Parathyroid adenoma (tissue), 2 donors: Measurements from ENCODE around the gene DNAJB8.

Experiments used
- H2AFZ ChIP-seq: fragments of 300-600 bp; sonication (generic); one replicate; pipeline ENCODE4 v1.7.0; 2017; ENCODE audit warnings: antibody characterized with exemption, mild to moderate bottlenecking
- H3K27ac ChIP-seq: fragments of 300-600 bp; sonication (generic); one replicate; pipeline ENCODE4 v1.7.0; 2017
- H3K27me3 ChIP-seq: fragments of 300-600 bp; sonication (generic); one replicate; pipeline ENCODE4 v1.7.0; 2017; ENCODE audit warnings: low read length; ENCODE audit not compliant: control insufficient read depth, insufficient read depth
- H3K36me3 ChIP-seq: fragments of 300-600 bp; sonication (generic); one replicate; pipeline ENCODE4 v1.7.0; 2017; ENCODE audit warnings: low read length; ENCODE audit not compliant: control insufficient read depth, insufficient read depth
- H3K4me1 ChIP-seq: fragments of 300-600 bp; sonication (generic); one replicate; pipeline ENCODE4 v1.7.0; 2017; ENCODE audit warnings: control low read depth
- H3K4me2 ChIP-seq: fragments of 300-600 bp; sonication (generic); one replicate; pipeline ENCODE4 v1.7.0; 2017; ENCODE audit warnings: low read length
- H3K4me3 ChIP-seq: fragments of 300-600 bp; sonication (generic); one replicate; pipeline ENCODE4 v1.7.0; 2017; ENCODE audit warnings: low read depth, low read length
- H3K79me2 ChIP-seq: fragments of 300-600 bp; sonication (generic); one replicate; pipeline ENCODE4 v1.7.0; 2017; ENCODE audit warnings: control low read depth
- H3K9ac ChIP-seq: fragments of 300-600 bp; sonication (generic); one replicate; pipeline ENCODE4 v1.7.0; 2017; ENCODE audit warnings: mild to moderate bottlenecking
- H3K9me3 ChIP-seq: fragments of 300-600 bp; sonication (generic); one replicate; pipeline ENCODE4 v1.7.0; 2017; ENCODE audit warnings: low read length; ENCODE audit not compliant: control insufficient read depth
- TF ChIP-seq, protein P1 (sequence below): fragments of 300-600 bp; sonication (generic); IDR thresholded peaks from one replicate; pipeline ENCODE4 v1.7.0; 2017; ENCODE audit warnings: antibody characterized with exemption, mild to moderate bottlenecking
- donor health status: primary hyperparathyroidism.

DNAJB8 gene

DNA sequence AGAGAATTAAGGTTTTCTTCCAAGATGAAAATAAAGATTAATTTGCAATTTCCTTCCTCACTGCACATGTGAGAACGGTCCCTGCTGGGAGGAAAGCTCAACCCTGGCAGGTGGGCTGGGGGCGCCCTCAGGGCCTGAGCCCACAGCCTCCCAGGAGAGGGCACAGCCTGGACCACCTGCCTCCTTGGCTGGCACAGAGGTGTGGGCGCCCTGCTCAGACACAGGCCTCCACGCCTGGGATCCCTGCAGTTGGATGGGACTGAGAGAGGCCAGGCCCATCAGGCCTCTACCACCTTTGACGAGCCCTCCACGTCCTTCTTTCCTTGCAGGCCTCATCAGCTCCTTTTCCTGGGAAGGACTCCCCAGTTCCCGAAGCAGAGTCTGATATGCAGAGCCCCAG is 46.4 kb downstream of the DNAJB8 start:
- no peaks in the 10 kb centered on the region for H3K4me1 ChIP-seq
- no peak overlapping the region for H3K4me3 ChIP-seq
- no peaks in the 10 kb centered on the region for H3K27me3 ChIP-seq
- H3K27ac ChIP-seq, result no peak overlapping the region
- no peaks in the 10 kb centered on the region for H3K9me3 ChIP-seq
- TF ChIP-seq, protein P1, sequence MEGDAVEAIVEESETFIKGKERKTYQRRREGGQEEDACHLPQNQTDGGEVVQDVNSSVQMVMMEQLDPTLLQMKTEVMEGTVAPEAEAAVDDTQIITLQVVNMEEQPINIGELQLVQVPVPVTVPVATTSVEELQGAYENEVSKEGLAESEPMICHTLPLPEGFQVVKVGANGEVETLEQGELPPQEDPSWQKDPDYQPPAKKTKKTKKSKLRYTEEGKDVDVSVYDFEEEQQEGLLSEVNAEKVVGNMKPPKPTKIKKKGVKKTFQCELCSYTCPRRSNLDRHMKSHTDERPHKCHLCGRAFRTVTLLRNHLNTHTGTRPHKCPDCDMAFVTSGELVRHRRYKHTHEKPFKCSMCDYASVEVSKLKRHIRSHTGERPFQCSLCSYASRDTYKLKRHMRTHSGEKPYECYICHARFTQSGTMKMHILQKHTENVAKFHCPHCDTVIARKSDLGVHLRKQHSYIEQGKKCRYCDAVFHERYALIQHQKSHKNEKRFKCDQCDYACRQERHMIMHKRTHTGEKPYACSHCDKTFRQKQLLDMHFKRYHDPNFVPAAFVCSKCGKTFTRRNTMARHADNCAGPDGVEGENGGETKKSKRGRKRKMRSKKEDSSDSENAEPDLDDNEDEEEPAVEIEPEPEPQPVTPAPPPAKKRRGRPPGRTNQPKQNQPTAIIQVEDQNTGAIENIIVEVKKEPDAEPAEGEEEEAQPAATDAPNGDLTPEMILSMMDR, result no peak
- H3K36me3 ChIP-seq, result no peaks in the 10 kb centered on the region
- no peak overlapping the region for H3K4me2 ChIP-seq
- H3K9ac ChIP-seq, result no peak overlapping the region
- H3K79me2 ChIP-seq, result no peaks in the 10 kb centered on the region
- no peak overlapping the region for H2AFZ ChIP-seq

DNA sequence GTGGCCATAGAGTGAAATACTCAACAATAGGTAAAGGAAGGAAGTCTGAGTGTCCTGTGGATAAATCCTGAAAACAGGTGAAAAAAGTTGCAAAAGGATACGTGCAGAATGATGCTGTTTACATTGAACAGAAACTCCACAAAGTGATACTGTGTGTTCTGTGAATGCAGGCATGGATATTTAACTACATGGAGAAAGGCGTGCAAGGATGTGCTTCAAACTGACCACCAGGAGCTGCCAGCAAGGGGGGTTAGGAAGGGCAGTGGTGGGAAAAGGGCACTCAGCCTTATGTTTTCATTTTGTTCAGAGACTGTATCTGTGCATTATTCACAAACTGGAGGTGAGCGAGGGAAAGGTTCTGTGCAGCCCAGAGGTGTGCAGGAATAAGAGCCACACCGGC is 47.4 kb downstream of the DNAJB8 start:
- Histone ChIP-seq H3K4me2 (no peak overlapping the region), H3K9ac (no peak overlapping the region), H3K27me3 (no peaks in the 10 kb centered on the region), H2AFZ (no peak overlapping the region), H3K27ac (no peak overlapping the region), H3K79me2 (no peaks in the 10 kb centered on the region), H3K9me3 (no peaks in the 10 kb centered on the region), H3K36me3 (no peaks in the 10 kb centered on the region), H3K4me3 (no peak overlapping the region), H3K4me1 (no peaks in the 10 kb centered on the region)
- TF ChIP-seq, protein P1, result no peak

DNA sequence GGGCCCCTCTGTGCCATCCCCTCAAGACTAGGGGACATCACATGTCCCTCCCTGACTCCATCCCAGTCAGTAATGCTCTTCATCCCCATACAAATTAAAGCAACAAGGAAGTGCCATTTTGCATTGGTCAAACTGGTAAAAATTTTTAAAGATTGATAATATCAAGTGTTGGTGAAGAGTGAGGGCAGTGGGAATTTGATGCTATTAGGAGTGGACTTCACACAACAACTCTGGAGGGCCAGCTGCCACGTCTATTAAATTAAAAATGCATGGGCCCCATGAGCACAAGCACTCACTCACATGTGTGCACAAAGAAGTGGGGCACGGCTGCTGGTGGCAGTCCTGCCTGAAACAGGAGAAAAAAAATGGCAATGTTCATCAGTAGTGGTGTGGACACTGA is 47.8 kb downstream of the DNAJB8 start:
- Histone ChIP-seq H3K27me3 (no peaks in the 10 kb centered on the region), H3K4me1 (no peaks in the 10 kb centered on the region), H3K4me3 (no peak overlapping the region), H3K27ac (no peak overlapping the region), H3K9ac (no peak overlapping the region), H3K4me2 (no peak overlapping the region), H2AFZ (no peak overlapping the region), H3K79me2 (no peaks in the 10 kb centered on the region), H3K9me3 (no peaks in the 10 kb centered on the region), H3K36me3 (no peaks in the 10 kb centered on the region)
- TF ChIP-seq, protein P1, result no peak

DNA sequence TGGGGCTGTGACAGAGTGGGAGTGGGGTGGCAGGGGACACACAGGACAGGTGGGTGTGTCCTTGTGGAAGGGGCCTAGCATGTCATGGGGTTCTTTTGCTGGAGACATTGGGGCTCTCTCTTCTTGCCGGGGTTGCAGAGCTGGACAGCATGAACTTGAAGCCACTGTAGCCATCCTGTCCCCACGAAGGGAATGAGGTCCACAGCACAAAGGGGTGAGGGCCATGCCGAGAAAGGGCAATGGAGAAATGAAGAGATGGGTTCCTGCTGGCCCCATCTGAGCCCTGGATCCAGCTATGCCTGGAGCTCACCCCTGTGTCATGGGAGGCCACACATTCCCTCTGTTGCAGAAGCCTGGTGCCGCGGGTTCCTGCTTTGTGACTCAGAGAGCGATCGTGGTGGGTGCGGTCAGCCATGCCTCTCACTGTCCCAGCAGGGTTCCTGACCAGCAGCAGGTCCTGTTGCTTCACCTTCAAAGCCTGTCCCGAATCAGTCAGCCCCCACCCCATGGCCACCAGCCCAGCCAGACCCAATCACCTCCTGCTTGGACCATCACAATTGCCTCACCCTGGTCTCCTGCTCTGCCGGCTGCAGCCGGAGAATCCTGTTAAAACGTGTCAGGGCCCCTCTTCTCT is 50.0 kb downstream of the DNAJB8 start:
- Histone ChIP-seq H2AFZ (no peak overlapping the region), H3K27ac (no peak overlapping the region), H3K9me3 (no peaks in the 10 kb centered on the region), H3K4me2 (no peak overlapping the region), H3K79me2 (no peaks in the 10 kb centered on the region), H3K36me3 (no peaks in the 10 kb centered on the region), H3K9ac (no peak overlapping the region), H3K4me1 (no peaks in the 10 kb centered on the region), H3K4me3 (no peak overlapping the region), H3K27me3 (no peaks in the 10 kb centered on the region)
- TF ChIP-seq, protein P1, result no peak
